NCI-H1436 (cell line): ENCODE data around the gene CEACAM16.
"Not testable (repeated sequence)": the region's sequence is repeated elsewhere in the genome, so short reads cannot be mapped to it uniquely, and the experiment has no call there.

ENCODE experiments used
- DNase-seq: peaks from one replicate; lab custom pipeline; 2025; lab: John Stamatoyannopoulos, UW

Gene CEACAM16

DNA sequence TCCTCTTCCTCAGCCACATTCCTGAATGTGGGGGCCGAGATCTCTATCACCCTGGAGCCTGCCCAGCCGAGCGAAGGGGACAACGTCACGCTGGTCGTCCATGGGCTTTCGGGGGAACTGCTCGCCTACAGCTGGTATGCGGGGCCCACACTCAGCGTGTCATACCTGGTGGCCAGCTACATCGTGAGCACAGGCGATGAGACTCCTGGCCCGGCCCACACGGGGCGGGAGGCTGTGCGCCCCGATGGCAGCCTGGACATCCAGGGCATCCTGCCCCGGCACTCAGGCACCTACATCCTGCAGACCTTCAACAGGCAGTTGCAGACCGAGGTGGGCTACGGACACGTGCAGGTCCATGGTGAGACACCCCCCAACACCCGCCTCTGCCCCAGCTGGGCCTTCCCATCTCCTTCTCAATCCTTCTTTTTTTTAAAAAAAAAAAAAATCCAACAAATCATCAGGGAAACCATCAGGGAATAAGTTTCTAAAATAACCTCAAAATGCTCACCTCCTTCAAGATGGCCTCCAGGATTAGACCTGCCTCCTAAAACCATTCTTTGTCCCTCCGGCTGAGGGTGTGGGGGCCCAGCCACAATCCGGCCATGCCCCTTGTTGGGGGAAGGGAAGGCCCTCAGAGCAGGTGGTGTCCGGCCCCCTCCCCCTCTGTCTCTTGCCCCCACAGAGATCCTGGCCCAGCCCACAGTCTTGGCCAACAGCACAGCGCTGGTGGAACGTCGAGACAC is 4.6 kb downstream of the CEACAM16 start:
- no peak for DNase-seq

DNA sequence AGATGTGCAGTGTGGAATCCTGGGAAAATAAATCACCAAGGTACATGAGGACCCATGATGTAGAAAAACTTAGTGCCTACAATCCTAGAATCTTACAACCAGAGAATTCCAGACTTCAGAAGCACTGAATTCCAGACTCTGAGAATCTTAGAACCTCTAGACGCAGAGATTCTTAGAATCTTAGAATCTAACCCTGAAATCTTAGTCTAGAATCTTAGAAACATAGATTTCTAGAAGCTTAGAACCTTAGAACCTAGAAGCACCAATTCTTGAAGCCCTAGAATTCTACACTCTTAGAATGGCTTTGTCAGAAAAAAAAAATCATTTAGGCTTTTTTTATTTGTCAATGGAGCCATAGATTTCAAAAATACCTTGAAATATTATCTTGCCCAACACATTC is 6.0 kb downstream of the CEACAM16 start:
- DNase-seq: no peak

DNA sequence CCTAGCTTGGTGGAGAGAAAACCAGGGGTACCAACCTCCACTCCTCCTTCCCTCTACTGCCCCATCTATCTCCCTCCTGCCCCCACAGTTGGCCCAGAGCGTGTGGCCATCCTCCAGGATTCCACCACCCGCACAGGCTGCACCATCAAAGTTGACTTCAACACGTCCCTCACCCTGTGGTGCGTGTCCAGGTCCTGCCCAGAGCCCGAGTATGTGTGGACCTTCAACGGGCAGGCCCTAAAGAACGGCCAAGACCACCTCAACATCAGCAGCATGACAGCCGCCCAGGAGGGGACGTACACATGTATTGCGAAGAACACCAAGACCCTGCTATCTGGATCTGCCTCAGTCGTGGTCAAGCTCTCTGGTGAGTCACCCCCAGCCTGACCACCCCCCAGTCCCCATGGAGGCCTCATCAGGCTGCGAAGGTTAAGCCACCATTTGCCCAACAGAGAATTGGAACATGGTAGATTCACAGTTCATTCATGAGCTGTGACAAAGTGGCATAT is 6.6 kb downstream of the CEACAM16 start:
- DNase-seq: no peak

DNA sequence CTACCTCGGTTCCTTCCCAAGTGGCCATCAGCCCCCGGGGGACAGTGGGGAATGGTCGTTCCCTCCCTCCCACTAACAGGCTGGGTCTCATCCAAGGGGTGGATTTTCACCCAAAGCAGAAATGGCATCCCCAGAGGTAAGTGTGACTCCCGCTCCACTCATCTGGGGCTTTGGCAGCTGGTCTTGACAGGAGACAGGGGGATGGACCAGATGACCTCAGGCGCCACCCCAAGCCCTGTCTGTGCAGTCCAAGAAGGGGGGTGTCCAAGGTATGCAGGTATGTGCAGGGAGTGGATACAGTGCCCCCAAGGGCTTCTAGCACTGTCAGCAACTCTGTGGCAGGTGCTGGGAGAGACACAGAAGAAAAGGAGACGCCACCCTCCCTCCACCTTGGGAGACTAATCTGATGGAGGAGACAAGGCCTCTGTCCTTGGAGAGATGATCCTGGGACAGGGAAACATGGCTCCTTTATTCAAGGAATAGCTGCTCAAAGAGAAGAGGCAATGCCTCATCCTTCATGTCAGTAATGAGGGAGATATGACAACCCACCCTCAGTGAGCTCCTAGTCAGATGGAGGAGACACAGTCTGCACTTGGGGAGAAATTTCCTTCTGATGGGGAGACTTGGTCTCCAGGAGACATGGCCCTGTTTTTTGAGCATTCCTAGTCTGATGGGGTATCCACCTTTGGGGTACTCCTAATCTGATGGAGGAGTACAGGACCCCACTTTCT is 7.7 kb downstream of the CEACAM16 start:
- no peak for DNase-seq

DNA sequence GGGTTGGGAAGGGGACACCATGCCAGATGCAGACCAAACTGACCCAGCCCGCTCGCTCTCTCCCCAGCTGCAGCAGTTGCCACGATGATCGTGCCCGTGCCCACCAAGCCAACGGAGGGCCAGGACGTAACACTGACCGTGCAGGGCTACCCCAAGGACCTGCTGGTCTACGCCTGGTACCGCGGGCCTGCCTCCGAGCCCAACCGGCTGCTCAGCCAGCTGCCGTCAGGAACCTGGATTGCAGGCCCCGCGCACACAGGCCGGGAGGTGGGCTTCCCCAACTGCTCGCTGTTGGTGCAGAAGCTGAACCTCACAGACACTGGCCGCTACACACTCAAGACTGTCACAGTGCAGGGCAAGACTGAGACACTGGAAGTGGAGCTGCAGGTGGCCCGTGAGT is 8.8 kb downstream of the CEACAM16 start:
- DNase-seq: no peak

DNA sequence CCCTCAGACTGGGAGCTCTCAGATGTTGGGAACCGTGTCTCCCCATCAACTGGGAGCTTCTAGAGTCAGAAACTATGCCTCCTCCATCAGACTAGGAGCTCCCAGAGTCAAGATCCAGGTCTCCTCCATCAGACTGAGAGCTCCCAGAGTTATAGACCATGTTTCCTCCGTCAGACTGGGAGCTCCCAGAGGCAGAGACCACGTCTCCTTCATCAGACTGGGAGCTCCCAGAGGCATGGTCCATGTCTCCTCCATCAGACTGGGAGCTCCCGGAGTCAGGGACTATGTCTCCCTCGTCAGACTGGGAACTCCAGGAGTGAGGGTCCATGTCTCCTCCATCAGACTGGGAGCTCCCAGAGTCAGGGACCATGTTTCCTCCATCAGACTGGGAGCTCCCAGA is 10.0 kb downstream of the CEACAM16 start:
- no peak for DNase-seq

DNA sequence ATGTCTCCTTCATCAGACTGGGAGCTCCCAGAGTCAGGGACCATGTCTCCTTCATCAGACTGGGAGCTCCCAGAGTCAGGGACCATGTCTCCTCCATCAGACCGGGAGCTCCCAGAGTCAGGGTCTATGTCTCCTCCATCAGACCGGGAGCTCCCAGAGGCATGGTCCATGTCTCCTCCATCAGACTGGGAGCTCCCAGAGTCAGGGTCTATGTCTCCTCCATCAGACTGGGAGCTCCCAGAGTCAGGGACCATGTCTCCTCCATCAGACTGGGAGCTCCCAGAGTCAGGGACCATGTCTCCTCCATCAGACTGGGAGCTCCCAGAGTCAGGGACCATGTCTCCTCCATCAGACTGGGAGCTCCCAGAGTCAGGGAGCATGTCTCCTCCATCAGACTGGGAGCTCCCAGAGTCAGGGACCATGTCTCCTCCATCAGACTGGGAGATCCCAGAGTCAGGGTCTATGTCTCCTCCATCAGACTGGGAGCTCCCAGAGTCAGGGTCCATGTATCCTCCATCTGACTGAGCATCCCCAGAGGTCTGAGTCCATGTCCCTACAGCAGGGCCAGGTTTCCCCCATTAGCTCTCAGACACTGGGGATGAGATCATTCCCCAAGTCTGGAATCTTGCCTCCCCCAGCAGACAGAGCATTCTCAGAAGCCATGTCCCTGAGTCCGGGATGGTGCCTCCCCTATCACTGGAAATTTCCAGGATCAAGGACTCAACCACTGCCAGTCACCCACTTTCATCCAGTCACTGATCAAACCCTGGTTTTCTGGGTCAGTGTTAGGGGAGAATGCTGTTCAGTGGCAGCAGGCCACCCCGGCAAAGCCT is 10.7 kb downstream of the CEACAM16 start:
- DNase-seq: not testable (repeated sequence)

DNA sequence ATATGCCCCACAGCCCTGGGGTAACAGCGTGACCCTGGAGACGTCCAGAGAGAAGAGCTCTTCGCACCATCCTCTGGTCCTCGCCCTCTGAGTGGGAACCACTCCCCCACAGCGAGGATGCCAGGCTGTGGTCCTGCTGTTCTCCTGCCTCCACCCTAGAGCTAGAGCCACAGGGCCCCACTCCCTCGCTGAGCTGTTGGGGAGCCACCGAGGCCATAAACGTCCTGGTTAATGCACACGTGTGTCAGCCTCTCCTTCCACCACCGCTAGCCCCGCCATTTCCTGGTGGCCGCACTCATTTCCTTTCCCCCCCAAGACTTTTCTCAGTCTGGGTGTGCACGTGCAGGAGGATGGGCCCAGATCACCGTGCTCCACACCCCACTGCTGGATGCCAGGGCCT is 11.5 kb downstream of the CEACAM16 start:
- no peak for DNase-seq

DNA sequence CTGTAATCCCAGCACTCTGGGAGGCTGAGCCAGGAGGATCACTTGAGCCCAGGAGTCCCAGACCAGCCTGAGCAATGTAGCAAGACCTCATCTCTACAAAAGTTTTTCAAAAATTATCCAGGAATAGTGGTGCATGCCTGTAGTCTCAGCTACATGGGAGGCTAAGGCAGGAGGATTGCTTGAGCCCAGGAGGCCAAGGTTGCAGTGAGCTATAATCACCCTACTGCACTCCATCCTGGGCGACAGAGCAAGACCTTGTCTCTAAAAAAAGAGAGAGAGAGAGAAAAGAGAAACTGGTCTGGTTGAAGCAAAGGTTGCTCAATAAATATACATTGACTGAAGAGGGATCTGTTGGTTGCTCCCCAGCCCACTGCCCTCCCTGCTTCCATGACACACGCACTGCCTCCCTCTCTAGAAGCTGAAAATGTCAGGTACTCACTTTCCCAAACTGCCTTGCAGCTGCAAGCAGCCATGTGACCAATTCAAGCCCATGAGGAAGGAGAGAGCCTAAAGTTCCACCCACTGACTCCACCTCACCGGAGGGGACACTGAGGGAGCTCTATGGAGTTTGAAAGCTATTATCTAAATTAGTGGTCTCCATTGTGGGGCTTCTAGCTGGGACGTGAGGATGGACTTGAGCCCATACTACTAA is 14.0 kb downstream of the CEACAM16 start:
- DNase-seq: no peak

DNA sequence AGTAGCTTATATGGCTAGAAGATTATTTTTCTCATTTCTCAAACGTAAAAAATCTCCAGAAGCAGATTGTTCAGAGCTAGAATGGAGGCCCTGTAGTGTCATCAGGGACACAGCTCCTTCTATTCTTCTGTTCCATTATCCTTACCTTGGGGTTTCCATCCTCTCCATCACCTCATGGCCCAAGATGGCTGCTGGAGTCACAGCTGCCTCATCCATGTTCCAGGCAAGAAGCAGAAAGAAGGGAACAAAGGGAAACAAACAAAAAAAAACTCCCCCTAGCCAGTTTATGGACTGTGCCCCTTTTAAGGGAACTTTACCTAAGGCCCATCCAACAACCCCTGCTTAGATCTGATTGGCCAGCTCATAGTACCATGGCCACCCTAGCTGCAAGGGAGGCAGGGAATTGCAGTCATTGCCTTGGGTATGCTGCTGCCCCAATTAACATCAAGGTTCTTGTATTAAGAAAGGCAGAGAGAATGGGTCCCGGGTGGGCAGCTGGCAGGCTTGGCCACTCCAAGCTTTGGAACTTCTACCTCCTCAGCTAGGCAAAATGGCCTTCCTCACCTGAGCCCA is 15.7 kb downstream of the CEACAM16 start:
- no peak for DNase-seq

DNA sequence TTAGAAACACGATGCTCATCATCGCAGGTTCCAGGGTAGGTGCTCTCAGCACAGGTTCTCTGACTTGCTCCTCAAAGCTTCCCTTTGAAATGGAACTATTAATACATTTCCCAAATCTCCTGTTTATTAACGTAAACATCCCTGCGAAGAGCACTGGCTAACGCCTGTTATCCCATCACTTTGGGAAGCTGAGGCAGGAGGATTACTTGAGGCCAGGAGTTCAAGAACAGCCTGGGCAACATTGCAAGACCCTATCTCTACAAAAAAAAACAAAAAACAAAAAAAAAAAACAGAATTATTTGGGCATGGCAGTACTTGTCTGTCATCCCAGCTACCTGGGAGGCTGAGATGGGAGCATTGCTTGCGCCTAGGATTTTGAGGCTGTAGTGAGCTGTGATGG is 18.7 kb downstream of the CEACAM16 start:
- no peak for DNase-seq

DNA sequence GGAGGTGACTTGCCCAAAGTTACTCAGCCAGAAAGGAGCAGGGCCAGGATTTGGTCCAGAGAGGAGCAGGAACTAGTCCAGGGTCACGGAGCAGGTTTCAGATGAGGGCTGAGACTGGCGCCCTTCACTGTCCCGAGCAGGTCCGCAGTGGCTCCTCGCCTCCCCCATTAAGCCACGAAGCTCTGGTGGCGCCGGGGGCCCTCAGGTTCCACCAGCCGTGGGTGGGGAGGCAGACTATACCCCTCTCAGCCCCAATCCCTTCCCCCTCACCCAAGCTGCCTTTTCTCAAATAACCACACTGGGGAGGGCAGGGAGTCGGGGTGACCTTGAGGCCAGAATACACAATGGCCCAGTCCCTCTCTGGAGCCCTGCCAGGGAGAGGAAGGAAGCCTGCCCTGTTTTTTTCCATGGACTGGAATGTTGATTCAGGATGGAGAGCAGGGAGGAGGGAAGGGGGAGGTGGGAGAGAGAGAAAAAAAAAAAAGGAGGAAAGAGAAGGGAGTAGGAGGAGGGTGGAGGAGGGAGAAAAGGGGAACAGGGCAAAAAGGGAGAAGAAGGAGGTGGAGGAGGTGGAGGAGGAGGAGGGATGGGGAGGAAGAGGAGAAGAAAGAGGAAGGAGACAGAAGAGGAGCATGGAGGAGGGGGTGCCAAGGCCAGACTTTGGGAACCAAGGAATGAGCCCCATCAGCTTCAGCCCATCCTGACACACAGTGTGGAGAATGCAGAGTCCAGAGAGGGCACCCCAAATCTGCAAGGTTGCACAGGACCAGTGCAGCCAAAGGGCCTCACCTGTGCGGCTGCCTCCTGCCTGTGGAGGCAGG is 19.7 kb downstream of the CEACAM16 start:
- no peak for DNase-seq

DNA sequence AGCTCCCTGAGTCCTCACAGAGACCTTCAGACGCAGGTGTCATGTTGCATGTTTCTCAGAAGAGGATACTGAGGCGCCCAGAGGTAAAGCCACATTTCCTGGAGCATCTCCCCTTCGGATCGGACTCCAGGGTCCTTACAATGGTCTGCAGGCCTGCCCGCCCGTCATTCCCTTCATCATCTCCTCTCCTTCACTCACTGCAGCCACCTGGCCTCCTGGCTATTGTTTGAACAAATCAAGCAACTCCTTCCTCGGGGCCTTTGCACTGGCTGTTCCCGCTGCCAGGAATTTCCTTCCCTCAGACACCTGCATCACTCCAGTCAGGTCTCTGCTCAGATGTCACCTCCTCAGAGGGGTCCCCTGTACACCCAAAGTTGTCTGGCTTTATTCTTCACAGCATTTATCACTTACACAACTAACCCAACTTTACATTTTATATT is 20.3 kb downstream of the CEACAM16 start:
- no peak for DNase-seq

DNA sequence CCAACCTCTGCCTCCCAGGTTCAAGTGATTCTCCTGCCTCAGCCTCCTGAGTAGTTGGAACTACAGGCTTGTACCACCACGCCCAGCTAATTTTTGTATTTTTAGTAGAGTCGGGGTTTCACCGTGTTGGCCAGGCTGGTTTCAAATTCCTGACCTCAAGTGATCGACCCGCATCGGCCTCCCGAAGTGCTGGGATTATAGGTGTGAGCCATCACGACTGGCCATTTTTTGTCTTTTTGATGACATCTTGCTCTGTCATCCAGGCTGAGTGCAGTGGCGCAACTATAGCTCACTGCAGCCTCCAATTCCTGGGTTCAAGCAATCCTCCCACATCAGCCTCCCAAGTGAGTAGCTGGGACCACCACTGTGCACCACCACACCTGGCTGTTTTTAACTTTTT is 21.4 kb downstream of the CEACAM16 start:
- DNase-seq: not testable (repeated sequence)

DNA sequence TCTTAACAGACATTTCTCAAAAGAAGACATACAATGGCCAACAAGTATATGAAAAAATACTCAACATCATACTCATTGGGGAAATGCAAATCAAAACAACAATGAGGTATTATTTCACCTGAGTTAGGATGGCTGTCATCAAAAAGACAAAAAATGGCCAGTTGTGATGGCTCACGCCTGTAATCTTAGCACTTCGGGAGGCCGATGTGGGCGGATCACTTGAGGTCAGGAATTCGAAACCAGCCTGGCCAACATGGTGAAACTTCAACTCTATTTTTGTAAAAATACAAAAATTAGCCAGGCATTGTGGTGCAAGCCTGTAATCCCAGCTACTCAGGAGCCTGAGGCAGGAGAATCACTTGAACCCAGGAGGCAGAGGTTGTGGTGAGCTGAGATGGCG is 22.0 kb downstream of the CEACAM16 start:
- no peak for DNase-seq

DNA sequence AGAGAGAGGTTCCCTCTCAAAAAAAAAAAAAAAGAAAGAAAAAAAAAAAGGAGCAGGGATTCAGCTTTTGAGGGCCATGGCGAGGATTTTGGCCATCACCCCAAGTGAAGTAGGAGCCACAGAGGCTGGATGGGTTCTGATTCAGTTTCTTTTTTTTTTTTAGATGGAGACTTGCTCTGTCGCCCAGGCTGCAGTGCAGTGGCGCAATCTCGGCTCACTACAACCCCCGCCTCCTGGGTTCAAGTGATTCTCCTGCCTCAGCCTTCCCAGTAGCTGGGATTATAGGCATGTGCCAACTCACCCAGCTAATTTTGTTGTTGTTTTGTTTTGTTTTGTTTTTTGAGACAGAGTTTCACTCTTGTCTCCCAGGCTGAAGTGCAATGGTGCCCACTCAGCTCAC is 22.4 kb downstream of the CEACAM16 start:
- DNase-seq: not testable (repeated sequence)

DNA sequence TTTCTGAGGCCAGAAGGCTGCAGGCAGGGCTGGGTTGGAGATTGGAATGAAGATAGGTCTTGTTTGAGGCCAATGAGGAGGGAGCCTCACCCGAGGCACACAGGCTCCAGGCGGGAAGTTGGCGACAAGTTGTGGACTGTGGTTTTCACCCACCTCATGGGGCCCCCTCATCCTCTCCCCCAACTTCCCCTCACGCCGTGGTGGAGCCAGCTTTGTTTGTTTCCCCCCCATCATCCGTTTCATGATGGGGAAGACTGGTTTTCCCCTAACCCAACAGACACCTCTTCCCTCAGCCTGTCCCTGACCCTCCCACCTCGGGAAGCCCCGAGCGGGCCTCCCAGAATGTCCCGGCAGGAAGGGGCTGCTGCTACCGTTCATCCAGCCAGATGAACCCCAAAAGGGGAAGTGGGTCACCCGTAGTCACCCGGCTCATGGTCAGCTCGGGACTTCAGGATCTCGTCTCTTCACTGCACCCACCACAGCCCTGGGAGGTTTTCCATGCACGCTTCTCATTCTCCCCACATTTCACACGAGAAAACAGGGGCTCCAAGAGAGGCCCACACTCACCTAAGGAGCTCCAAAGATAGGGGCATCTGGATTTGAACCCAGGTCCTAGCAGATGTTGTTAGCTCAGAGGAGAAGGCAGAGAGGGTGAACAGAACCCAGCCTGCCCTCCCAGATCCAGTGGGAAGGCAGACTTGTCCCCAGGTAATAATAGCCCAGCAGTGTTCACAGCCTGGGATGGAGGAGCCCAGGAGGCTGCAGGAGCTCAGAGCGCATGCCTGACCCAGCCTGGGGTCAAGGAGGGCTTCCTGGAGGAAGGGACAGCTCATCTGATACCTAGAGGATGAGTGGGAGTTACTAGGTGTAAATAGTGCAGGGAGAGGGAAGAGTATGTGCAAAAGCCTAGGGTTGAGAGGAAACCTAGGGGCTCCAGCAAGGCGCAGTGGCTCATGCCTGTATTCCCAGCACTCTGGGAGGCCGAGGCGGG is 23.5 kb downstream of the CEACAM16 start:
- DNase-seq: no peak

DNA sequence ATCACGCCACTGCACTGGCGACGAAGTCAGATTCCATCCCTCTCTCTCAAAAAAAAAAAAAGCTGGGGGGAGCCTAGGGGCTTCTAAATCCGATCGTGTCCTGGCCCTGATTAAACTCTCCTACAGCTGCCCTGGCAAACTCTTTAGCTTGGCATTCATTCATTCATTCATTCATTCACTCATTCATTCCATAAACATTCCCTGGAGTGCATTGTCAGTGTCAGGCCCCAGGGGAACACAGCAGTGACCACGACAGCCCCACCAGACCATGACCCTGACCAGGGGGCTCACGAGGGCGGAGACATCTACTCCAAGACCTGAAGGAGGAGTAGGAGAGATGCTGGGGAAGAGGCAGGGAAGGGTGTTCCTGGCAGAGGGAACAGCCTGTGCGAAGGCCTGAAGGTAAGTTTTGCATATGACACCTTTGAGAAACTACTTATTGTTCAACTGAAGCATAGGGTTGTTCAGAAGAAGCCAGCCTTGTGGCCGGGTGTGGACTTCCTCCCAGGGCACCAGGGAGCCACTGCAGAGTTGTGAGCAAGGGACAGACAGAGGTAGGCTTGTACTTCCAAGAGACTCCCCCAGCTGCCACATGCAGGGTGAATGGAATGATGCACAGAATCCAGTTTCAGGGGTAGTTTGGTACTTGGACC is 24.5 kb downstream of the CEACAM16 start:
- no peak for DNase-seq

DNA sequence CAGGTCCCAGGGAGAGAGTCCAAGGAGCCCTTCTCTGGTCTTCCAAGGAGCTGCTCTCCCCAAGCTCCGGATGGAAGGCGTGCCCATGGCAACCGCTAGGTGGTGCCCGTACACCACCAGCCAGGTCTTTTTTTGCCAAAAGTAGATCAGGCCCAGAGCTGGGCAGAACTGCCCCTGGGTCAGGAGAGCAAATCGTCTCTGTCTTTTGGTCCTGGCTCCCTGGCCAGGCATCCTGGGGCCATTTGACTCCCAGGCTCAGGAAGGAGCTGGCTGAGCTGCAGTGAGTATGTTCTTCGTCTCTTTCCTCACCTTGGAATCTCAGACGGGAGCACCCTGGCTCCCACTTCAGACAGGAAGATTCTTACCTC is 25.0 kb downstream of the CEACAM16 start:
- peak; percentile 64 for DNase-seq
